ENCODE data around the gene CFAP45. TPM values are rescaled to one million over a fixed set of nuclear protein-coding genes. Genes with fewer than 3 reads are reported as not detected.

The CFAP45 gene
- total and polyA plus RNA-seq, 7 experiments from 2014 or later: 0.17 to 2.8 (median 0.87) TPM

- no peak overlapping the region for H3K4me3 ChIP-seq (ENCODE audit: low read length)
These were observed 4.0 kb downstream of the CFAP45 start for GRCh38 chr1:159895836-159896545.

DNA sequence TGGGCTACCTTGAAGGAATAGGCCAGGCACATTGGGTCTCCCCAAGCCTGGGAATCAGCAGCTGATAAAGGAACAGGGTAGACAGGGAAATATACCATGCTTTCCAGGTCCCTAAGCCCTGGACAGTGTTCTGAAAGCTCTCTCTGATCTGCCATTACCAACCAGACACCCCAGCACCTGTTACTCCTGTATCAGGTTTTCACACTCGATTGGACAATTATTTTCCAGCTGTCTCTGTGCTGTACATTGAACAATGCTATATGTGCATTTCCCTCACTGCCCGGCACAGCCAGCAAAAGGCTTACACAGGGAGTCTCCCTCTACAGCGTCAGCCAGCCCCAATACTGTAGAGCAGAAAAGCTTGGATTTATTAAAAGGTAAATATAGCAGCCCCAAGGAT lies 4.7 kb downstream of the CFAP45 start:
- Mint-ChIP-seq H3K27me3 (peaks cover 0 to 28% (median 0%) of the 10 kb centered on the region in 5 donors), H3K4me3 (no peak overlapping the region), H3K9me3 (peaks cover 0 to 1% (median 0%) of the 10 kb centered on the region in 11 donors), H3K36me3 (no peaks in the 10 kb centered on the region), H3K4me1 (peaks cover 0 to 16% (median 0%) of the 10 kb centered on the region in 7 donors), H3K27ac (no peak overlapping the region)
- no peak overlapping the region for H3K4me3 ChIP-seq (ENCODE audit: low read length)
- intact Hi-C loops (cut with micrococcal nuclease): no loop called here
- no peak for DNase-seq
- H3K4me1 ChIP-seq (ENCODE audit: control insufficient read depth in 2 of 2, insufficient read depth in 2 of 2, low read length in 2 of 2): peaks cover 0 to 3% of the 10 kb centered on the region in 2 donors
- CTCF ChIA-PET: interaction anchor here (0.9 to 10.1 kb wide), 5 partner anchors 9 to 136 kb away, joined by 3 to 226 read pairs (median 4); partner anchors contain the start of gene FCRL6
- H3K27me3 ChIP-seq (ENCODE audit: control insufficient read depth in 2 of 2, insufficient read depth in 2 of 2, low read length in 2 of 2): no peaks in the 10 kb centered on the region
- no peaks in the 10 kb centered on the region for H3K9me3 ChIP-seq (ENCODE audit: control insufficient read depth in 2 of 3, low read length in 3 of 3)
- POLR2A ChIA-PET: no interaction called here
- no peak for ATAC-seq
- H3K36me3 ChIP-seq (ENCODE audit: control insufficient read depth in 2 of 3, insufficient read depth in 3 of 3, low read length in 3 of 3): no peaks in the 10 kb centered on the region
- H3K27ac ChIP-seq (ENCODE audit: low read depth, low read length): no peak overlapping the region

More at GRCh38 chr1:159895836-159896545, 4.0 kb downstream of the CFAP45 start:
- Histone ChIP-seq H3K27ac (ENCODE audit: low read depth, low read length) (no peak overlapping the region), H3K27me3 (ENCODE audit: control insufficient read depth in 2 of 2, insufficient read depth in 2 of 2, low read length in 2 of 2) (no peaks in the 10 kb centered on the region), H3K4me1 (ENCODE audit: control insufficient read depth in 2 of 2, insufficient read depth in 2 of 2, low read length in 2 of 2) (no peaks in the 10 kb centered on the region), H3K36me3 (ENCODE audit: control insufficient read depth in 2 of 3, insufficient read depth in 3 of 3, low read length in 3 of 3) (no peaks in the 10 kb centered on the region), H3K9me3 (ENCODE audit: control insufficient read depth in 2 of 3, low read length in 3 of 3) (no peaks in the 10 kb centered on the region)
- intact Hi-C loops (cut with micrococcal nuclease): no loop called here
- ChIA-PET CTCF (interaction anchor here (1.1 to 10.1 kb wide), 4 partner anchors 10 to 96 kb away, joined by 3 to 226 read pairs (median 4); partner anchors contain the start of gene FCRL6), POLR2A (interaction anchor here (0.6 kb wide), 1 partner anchor 1974 kb away, joined by 3 read pairs; no protein-coding TSS in a partner anchor)
- peaks cover 0 to 28% (median 0%) of the 10 kb centered on the region in 5 donors for H3K27me3 Mint-ChIP-seq
- peak; percentile 16 for ATAC-seq
- peaks cover 0 to 18% (median 0%) of the 10 kb centered on the region in 7 donors for H3K4me1 Mint-ChIP-seq
- no peak for DNase-seq
- H3K9me3 Mint-ChIP-seq: peaks cover 0 to 1% (median 0%) of the 10 kb centered on the region in 11 donors
- no peak overlapping the region for H3K4me3 Mint-ChIP-seq
- H3K36me3 Mint-ChIP-seq: no peaks in the 10 kb centered on the region
- peak overlapping the region in 2 of 9 donors; percentile 3 to 8 for H3K27ac Mint-ChIP-seq

DNA sequence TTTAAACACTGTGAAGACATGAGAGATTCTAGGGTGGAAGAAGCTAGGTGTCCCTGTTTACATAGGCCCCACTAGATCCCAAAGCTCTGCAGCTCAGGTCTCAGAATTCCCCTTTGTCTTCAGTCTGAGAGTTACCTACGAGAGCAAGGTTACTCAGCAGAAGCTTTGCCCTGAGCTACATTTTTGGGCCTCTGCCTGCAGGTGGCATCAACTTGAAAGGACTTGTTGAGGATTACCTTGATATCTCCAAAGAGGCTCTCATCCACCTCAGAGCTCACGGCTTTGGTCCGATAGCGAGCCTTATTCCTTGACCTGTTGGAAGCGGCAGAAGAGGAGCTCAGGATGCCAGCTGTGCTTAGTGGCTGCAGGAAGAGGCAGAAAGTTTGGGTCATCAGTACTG lies 7.0 kb downstream of the CFAP45 start:
- ATAC-seq: no peak
- ChIA-PET CTCF (interaction anchor here (0.7 to 10.1 kb wide), 16 partner anchors 8 to 359 kb away, joined by 3 to 226 read pairs (median 5); partner anchors contain the start of genes DUSP23, FCRL6, IGSF9 and TAGLN2), POLR2A (interaction anchor here (1.2 to 1.8 kb wide), 3 partner anchors 25 to 53 kb away, joined by 3 to 6 read pairs (median 4); partner anchors contain the start of gene IGSF9)
- Histone ChIP-seq H3K9me3 (ENCODE audit: control insufficient read depth in 2 of 3, low read length in 3 of 3) (no peaks in the 10 kb centered on the region), H3K4me1 (ENCODE audit: control insufficient read depth in 2 of 2, insufficient read depth in 2 of 2, low read length in 2 of 2) (peaks cover 0 to 17% of the 10 kb centered on the region in 2 donors), H3K27me3 (ENCODE audit: control insufficient read depth in 2 of 2, insufficient read depth in 2 of 2, low read length in 2 of 2) (no peaks in the 10 kb centered on the region), H3K27ac (ENCODE audit: low read depth, low read length) (no peak overlapping the region), H3K4me3 (ENCODE audit: low read length) (no peak overlapping the region), H3K36me3 (ENCODE audit: control insufficient read depth in 2 of 3, insufficient read depth in 3 of 3, low read length in 3 of 3) (no peaks in the 10 kb centered on the region)
- Mint-ChIP-seq H3K36me3 (no peaks in the 10 kb centered on the region), H3K9me3 (peaks cover 0 to 1% (median 0%) of the 10 kb centered on the region in 11 donors), H3K27ac (peak overlapping the region in 2 of 9 donors; percentile 33 to 43), H3K4me1 (peaks cover 0 to 19% (median 0%) of the 10 kb centered on the region in 7 donors), H3K4me3 (no peak overlapping the region), H3K27me3 (peaks cover 0 to 28% (median 0%) of the 10 kb centered on the region in 5 donors)
- DNase-seq: peak in 1 of 9 donors; percentile 14
- intact Hi-C loops (cut with micrococcal nuclease): loop anchor here (1.0 to 5.0 kb wide), 5 partner anchors 44 to 731 kb away; partner anchors contain the start of gene IGSF9 (in 1 of the 2)

DNA sequence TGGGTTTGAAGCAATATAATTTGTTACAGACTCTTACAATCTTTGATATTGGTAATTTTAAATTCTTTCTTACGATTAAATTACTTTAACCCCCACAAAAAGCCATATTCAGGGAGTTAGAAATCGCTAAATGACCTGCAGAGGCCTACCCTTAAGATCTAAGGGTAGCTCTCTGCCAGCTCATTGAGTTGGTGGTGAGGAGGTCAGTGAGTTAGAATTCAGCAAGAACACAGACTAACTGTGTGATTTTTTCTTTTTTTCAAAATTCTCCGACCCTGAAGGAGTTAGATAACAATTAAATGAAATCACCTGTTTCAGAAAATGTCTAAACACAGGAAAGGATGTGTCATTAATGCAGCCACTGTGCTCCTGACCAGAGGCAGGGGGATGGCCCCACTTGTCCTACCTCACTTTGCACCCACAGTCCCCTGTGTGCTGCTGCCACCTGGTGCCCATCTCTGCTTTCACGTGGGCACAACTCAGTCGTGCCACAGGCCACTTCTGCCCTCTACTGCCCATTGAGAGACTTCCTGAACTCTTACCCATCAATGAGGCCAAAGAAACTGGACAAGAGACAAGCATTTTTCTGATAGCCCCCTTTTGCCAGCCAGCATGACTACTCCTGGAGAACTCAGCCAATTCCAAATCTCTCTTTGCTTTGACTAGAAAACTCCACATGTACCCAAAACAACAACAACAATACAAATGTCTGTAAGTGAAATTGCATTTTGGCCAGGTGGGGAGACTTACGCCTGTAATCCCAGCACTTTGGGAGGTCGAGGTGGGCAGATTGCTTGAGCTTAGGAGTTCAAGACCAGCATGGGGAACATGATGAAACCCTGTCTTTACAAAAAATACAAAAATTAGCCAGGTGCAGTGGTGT lies 8.4 kb downstream of the CFAP45 start:
- intact Hi-C loops (cut with micrococcal nuclease): loop anchor here (1.0 to 5.0 kb wide), 13 partner anchors 32 to 730 kb away; partner anchors contain the start of genes DUSP23 (in 2 of the 2), SLAMF8 (in 1 of the 2) and TAGLN2 (in 1 of the 2)
- DNase-seq: peak; percentile 53 to 76 (median 65)
- Mint-ChIP-seq H3K9me3 (peaks cover 0 to 1% (median 0%) of the 10 kb centered on the region in 11 donors), H3K27ac (peak overlapping the region in 1 of 9 donors; percentile 37), H3K4me3 (no peak overlapping the region), H3K36me3 (no peaks in the 10 kb centered on the region), H3K4me1 (peaks cover 0 to 19% (median 0%) of the 10 kb centered on the region in 7 donors), H3K27me3 (peaks cover 0 to 24% (median 0%) of the 10 kb centered on the region in 5 donors)
- H3K9me3 ChIP-seq (ENCODE audit: control insufficient read depth in 2 of 3, low read length in 3 of 3): no peaks in the 10 kb centered on the region
- peak; percentile 96 for ATAC-seq
- ChIA-PET POLR2A (interaction anchor here (1.0 to 1.6 kb wide), 4 partner anchors 9 to 93 kb away, joined by 3 to 6 read pairs (median 4); no protein-coding TSS in a partner anchor), CTCF (interaction anchor here (0.7 to 10.1 kb wide), 16 partner anchors 9 to 118 kb away, joined by 3 to 226 read pairs (median 4); partner anchors contain the start of genes DUSP23, FCRL6, IGSF9 and TAGLN2)
- H3K27me3 ChIP-seq (ENCODE audit: control insufficient read depth in 2 of 2, insufficient read depth in 2 of 2, low read length in 2 of 2): no peaks in the 10 kb centered on the region
- no peak overlapping the region for H3K27ac ChIP-seq (ENCODE audit: low read depth, low read length)
- peaks cover 0 to 17% of the 10 kb centered on the region in 2 donors for H3K4me1 ChIP-seq (ENCODE audit: control insufficient read depth in 2 of 2, insufficient read depth in 2 of 2, low read length in 2 of 2)
- no peaks in the 10 kb centered on the region for H3K36me3 ChIP-seq (ENCODE audit: control insufficient read depth in 2 of 3, insufficient read depth in 3 of 3, low read length in 3 of 3)
- H3K4me3 ChIP-seq (ENCODE audit: low read length): no peak overlapping the region

DNA sequence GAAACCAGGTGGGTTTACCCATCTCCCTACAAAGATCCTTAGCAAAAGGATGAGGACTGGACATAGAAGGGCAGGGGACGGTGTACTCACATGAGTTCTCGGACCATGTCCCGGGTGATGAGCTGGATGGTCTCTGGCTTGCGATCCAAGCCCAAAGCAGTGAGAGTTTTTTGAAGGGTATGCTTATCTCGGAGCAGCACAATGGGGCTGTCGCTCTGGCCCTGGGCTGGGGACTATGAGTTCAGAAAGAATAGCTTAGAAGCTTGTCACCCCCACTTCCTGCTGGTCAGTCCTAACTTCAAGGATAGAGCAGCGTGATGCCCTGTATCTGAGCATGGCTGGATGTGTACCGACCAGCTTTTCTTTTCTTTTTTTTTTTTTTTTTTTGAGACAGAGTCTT lies 9.6 kb downstream of the CFAP45 start:
- H3K27ac Mint-ChIP-seq: peak overlapping the region in 1 of 9 donors; percentile 66

More for the DNA sequence above, 9.6 kb downstream of the CFAP45 start:
- H3K4me3 ChIP-seq (ENCODE audit: low read length): no peak overlapping the region
- no peaks in the 10 kb centered on the region for H3K36me3 ChIP-seq (ENCODE audit: control insufficient read depth in 2 of 3, insufficient read depth in 3 of 3, low read length in 3 of 3)
- intact Hi-C loops (cut with micrococcal nuclease): loop anchor here (2.0 to 5.0 kb wide), 3 partner anchors 64 to 728 kb away; partner anchors contain the start of gene SLAMF8 (in 1 of the 2)
- CTCF ChIA-PET: interaction anchor here (1.0 to 10.1 kb wide), 11 partner anchors 15 to 118 kb away, joined by 3 to 226 read pairs (median 4); partner anchors contain the start of genes FCRL6, IGSF9 and TAGLN2
- no peak overlapping the region for H3K27ac ChIP-seq (ENCODE audit: low read depth, low read length)
- Mint-ChIP-seq H3K36me3 (no peaks in the 10 kb centered on the region), H3K4me3 (no peak overlapping the region), H3K4me1 (peaks cover 0 to 16% (median 0%) of the 10 kb centered on the region in 7 donors), H3K9me3 (peaks cover 0 to 1% (median 0%) of the 10 kb centered on the region in 11 donors), H3K27me3 (peaks cover 0 to 18% (median 0%) of the 10 kb centered on the region in 5 donors)
- H3K27me3 ChIP-seq (ENCODE audit: control insufficient read depth in 2 of 2, insufficient read depth in 2 of 2, low read length in 2 of 2): no peaks in the 10 kb centered on the region
- DNase-seq (no peak), ATAC-seq (no peak)
- peaks cover 0 to 17% of the 10 kb centered on the region in 2 donors for H3K4me1 ChIP-seq (ENCODE audit: control insufficient read depth in 2 of 2, insufficient read depth in 2 of 2, low read length in 2 of 2)
- no peaks in the 10 kb centered on the region for H3K9me3 ChIP-seq (ENCODE audit: control insufficient read depth in 2 of 3, low read length in 3 of 3)
- POLR2A ChIA-PET: interaction anchor here (0.7 to 1.6 kb wide), 2 partner anchors 11 to 92 kb away, joined by 3 to 4 read pairs; no protein-coding TSS in a partner anchor
